Testis (tissue), 3 donors: ENCODE data around the gene VPS11. TPM values are rescaled to one million over a fixed set of nuclear protein-coding genes. Genes with fewer than 3 reads are reported as not detected.
A peak's percentile ranks its signal among the peaks of the same experiment; 100 is the strongest.

Experiments used
- DNase-seq: peaks from one replicate; pipeline ENCODE4 v3.0.0-alpha.2; 2019
- H3K27ac ChIP-seq, 2 donors: fragments of 200-600 bp; sonication (generic); one replicate each; pipeline ENCODE4 v1.5.1; 2019
- H3K27me3 ChIP-seq: fragments of 200-600 bp; sonication (generic); one replicate; pipeline ENCODE4 v1.5.1; 2019
- H3K36me3 ChIP-seq: fragments of 200-600 bp; sonication (generic); one replicate; pipeline ENCODE4 v1.5.1; 2017; ENCODE audit warnings: low read depth; ENCODE audit errors: missing control alignments
- H3K4me1 ChIP-seq: fragments of 200-600 bp; sonication (generic); one replicate; pipeline ENCODE4 v1.5.1; 2019
- H3K4me3 ChIP-seq, 2 donors: fragments of 200-600 bp; sonication (generic); one replicate each; pipeline ENCODE4 v1.5.1; 2017 to 2019
- H3K9me3 ChIP-seq: fragments of 200-600 bp; sonication (generic); one replicate; pipeline ENCODE4 v1.5.1; 2017
- CTCF ChIP-seq, 3 experiments: fragments of 450-650 bp in 2 of 3; fragments of 200-600 bp in 1 of 3; sonication (generic) in 1 of 3; IDR thresholded peaks; one replicate each; pipeline ENCODE4 v1.5.1; 2016 to 2019; ENCODE audit warnings: antibody characterized with exemption in 3 of 3, mild to moderate bottlenecking in 2 of 3, moderate library complexity in 1 of 3
- POLR2A ChIP-seq: fragments of 450-650 bp; IDR thresholded peaks from one replicate; pipeline ENCODE4 v1.6.1; 2017; ENCODE audit warnings: antibody characterized with exemption, mild to moderate bottlenecking, moderate library complexity
- WGBS, 2 donors: methylation state at CpG; one replicate each; pipeline ENCODE4 v1.1.5; 2018; 5-methylcytosine and 5-hydroxymethylcytosine counted together
- intact Hi-C: fragments of 100-400 bp; cut with DNase I; formaldehyde crosslinking; loops from one replicate; pipeline ENCODE4 v1.15.1; 2023; ENCODE audit warnings: low total_unique reads
- polyA plus RNA-seq: library from polyadenylated mRNA; stranded (reverse); fragments of 350-450 nt; fragmentation: Illumina TruSeq; extraction: RNeasy Lipid Tissue Mini Kit (QIAGEN cat#74804); gene quantifications from one replicate; pipeline ENCODE4 v1.2.3, GENCODE V29; 2014; ENCODE audit warnings: low read depth, low replicate concordance; ENCODE audit not compliant: insufficient read depth
- total RNA-seq, 2 donors: library from RNA; depleted of rRNA; stranded (reverse); fragments of >200 nt; gene quantifications; one replicate each; pipeline ENCODE4 v1.2.3, GENCODE V29; 2016

Gene VPS11
- total and polyA plus RNA-seq, 3 donors from 2014 or later: 50.7 to 60.5 (median 56.7) TPM

- H3K27ac ChIP-seq: no peak overlapping the region
- H3K9me3 ChIP-seq: no peaks in the 10 kb centered on the region
- no peak overlapping the region for H3K4me3 ChIP-seq
- intact Hi-C loops: no loop called here
- H3K36me3 ChIP-seq: no peaks in the 10 kb centered on the region
- H3K4me1 ChIP-seq: peaks cover 2% of the 10 kb centered on the region
- H3K27me3 ChIP-seq: no peaks in the 10 kb centered on the region
- DNase-seq: no peak
- no peak for TF ChIP-seq CTCF (IDR thresholded peaks at IDR 0.05)
- TF ChIP-seq POLR2A: no peak
- WGBS, 2 donors: 80 to 86% methylated on average over 3 of the region's 3 CpGs
Observed at GRCh38 chr11:119117004-119117706, 49.5 kb downstream of the VPS11 start.

GRCh38 chr11:119118227-119118626 is 50.6 kb downstream of the VPS11 start:
- intact Hi-C loops: no loop called here
- TF ChIP-seq POLR2A: no peak
- TF ChIP-seq CTCF (IDR thresholded peaks at IDR 0.05): no peak
- no peak overlapping the region for H3K27ac ChIP-seq
- H3K36me3 ChIP-seq: no peaks in the 10 kb centered on the region
- H3K27me3 ChIP-seq: no peaks in the 10 kb centered on the region
- no peak for DNase-seq
- peaks cover 9% of the 10 kb centered on the region for H3K4me1 ChIP-seq
- no peaks in the 10 kb centered on the region for H3K9me3 ChIP-seq
- no peak overlapping the region for H3K4me3 ChIP-seq
- WGBS, 2 donors: 93 to 95% methylated on average over 5 of the region's 5 CpGs

GRCh38 chr11:119118946-119119345 is 51.3 kb downstream of the VPS11 start:
- 89 to 96% methylated on average over 1 of the region's 1 CpG for WGBS, 2 donors
- no peak for TF ChIP-seq POLR2A
- intact Hi-C loops: no loop called here
- no peak overlapping the region for H3K4me3 ChIP-seq
- H3K27ac ChIP-seq: no peak overlapping the region
- no peaks in the 10 kb centered on the region for H3K36me3 ChIP-seq
- no peaks in the 10 kb centered on the region for H3K9me3 ChIP-seq
- no peaks in the 10 kb centered on the region for H3K27me3 ChIP-seq
- DNase-seq: no peak
- H3K4me1 ChIP-seq: peaks cover 9% of the 10 kb centered on the region

GRCh38 chr11:119120639-119121007 is 53.0 kb downstream of the VPS11 start:
- WGBS, 2 donors: 7 to 12% methylated on average over 5 of the region's 5 CpGs
- H3K9me3 ChIP-seq: no peaks in the 10 kb centered on the region

More at GRCh38 chr11:119120639-119121007, 53.0 kb downstream of the VPS11 start:
- no peaks in the 10 kb centered on the region for H3K27me3 ChIP-seq
- peak; percentile 32 for DNase-seq
- peak overlapping the region; percentile 57 to 71 for H3K27ac ChIP-seq
- intact Hi-C loops: no loop called here
- no peak for TF ChIP-seq CTCF (IDR thresholded peaks at IDR 0.05)
- no peak for TF ChIP-seq POLR2A
- H3K4me1 ChIP-seq: peaks cover 9% of the 10 kb centered on the region
- peak overlapping the region; percentile 75 to 94 for H3K4me3 ChIP-seq
- no peaks in the 10 kb centered on the region for H3K36me3 ChIP-seq
